HCT116 (cell line): ENCODE data around the gene ZFX. TPM values are rescaled to one million over a fixed set of nuclear protein-coding genes. Genes with fewer than 3 reads are reported as not detected.

Experiments
- ATAC-seq: fragments of 200-7000 bp; cut with Tn5 transposase; 2 replicates; pipeline ENCODE4 v1.9.1; 2020; ENCODE audit warnings: mild to moderate bottlenecking, moderate library complexity
- BruUV-seq: library from RNA; stranded (reverse); fragments of 400-500 nt; replicated peaks from 2 replicates; lab custom pipeline; 2021; lab: Mats Ljungman, UMichigan
- CTCF ChIA-PET: fragments of 300-600 bp; sonication (Branson Sonifier 250); formaldehyde crosslinking; loops from one replicate; lab custom pipeline; 2021; ENCODE audit warnings: antibody characterized with exemption; lab: Charles Lee
- POLR2A ChIA-PET: fragments of 300-600, 350-600 bp; sonication (Branson Sonifier 250); formaldehyde crosslinking; loops from one replicate; lab custom pipeline; 2021; ENCODE audit warnings: antibody characterized with exemption; lab: Charles Lee
- RAD21 ChIA-PET, 2 experiments: fragments of 300-600 bp; sonication (Branson Sonifier 250); formaldehyde crosslinking; loops; one replicate each; lab custom pipeline; 2023; ENCODE audit warnings: low total read pairs in 2 of 2; ENCODE audit not compliant: uncharacterized antibody in 2 of 2, unreplicated experiment in 2 of 2, low non-redundant PET in 1 of 2; lab: Charles Lee
- DNase-seq: peaks from one replicate; pipeline ENCODE4 v3.0.0-alpha.2; 2010; ENCODE audit warnings: low read depth, low spot score
- H2AFZ ChIP-seq: fragments of 200-600 bp; shearing (Covaris generic), sonication (generic); 2 replicates; pipeline ENCODE4 v1.6.1; 2017; ENCODE audit warnings: low read depth, mixed run types, mixed read lengths, antibody characterized with exemption, low read length; ENCODE audit not compliant: poor library complexity, severe bottlenecking
- H3K27ac ChIP-seq: 2 replicates; pipeline ENCODE4 v1.5.1; 2012; ENCODE audit warnings: low read depth, low read length
- H3K27me3 ChIP-seq: fragments of 200-600 bp; sonication (generic); 2 replicates; pipeline ENCODE4 v1.6.1; 2016; ENCODE audit warnings: mixed run types, low read length, mixed read lengths; ENCODE audit not compliant: insufficient read depth
- H3K36me3 ChIP-seq, 2 experiments: fragments of 200-500 bp in 1 of 2; fragments of 200-600 bp in 1 of 2; sonication (Bioruptor generic) in 1 of 2; sonication (generic) in 1 of 2; 2 replicates each; pipeline versions ENCODE4 v1.5.1 to v1.6.1; 2014 to 2016; ENCODE audit warnings: low read length in 2 of 2, inconsistent platforms in 1 of 2, mixed read lengths in 1 of 2, mixed run types in 1 of 2; ENCODE audit not compliant: insufficient read depth in 2 of 2, control insufficient read depth in 1 of 2
- H3K4me1 ChIP-seq, 2 experiments: fragments of 200-600 bp in 1 of 2; sonication (generic) in 1 of 2; 2 replicates each; pipeline versions ENCODE4 v1.5.1 to v1.6.1; 2012 to 2017; ENCODE audit warnings: low read length in 2 of 2, inconsistent platforms in 1 of 2, mild to moderate bottlenecking in 1 of 2, mixed read lengths in 1 of 2, mixed run types in 1 of 2, moderate library complexity in 1 of 2; ENCODE audit not compliant: insufficient read depth in 2 of 2, control insufficient read depth in 1 of 2
- H3K4me2 ChIP-seq: fragments of 200-600 bp; sonication (generic); 2 replicates; pipeline ENCODE4 v1.6.1; 2017; ENCODE audit warnings: mixed run types, low read length, mixed read lengths
- H3K4me3 ChIP-seq, 2 experiments: fragments of 200-600 bp in 1 of 2; sonication (generic) in 1 of 2; replicated peaks in 1 of 2; 2 replicates each; pipeline ENCODE4 v1.5.1; 2011 to 2016; ENCODE audit warnings: low read length in 2 of 2, control low read depth in 1 of 2, low read depth in 1 of 2, mild to moderate bottlenecking in 1 of 2, mixed read lengths in 1 of 2, mixed run types in 1 of 2
- H3K79me2 ChIP-seq: fragments of 200-600 bp; sonication (generic); 2 replicates; pipeline ENCODE4 v1.6.1; 2017; ENCODE audit warnings: mild to moderate bottlenecking, mixed run types, low read length, moderate library complexity, mixed read lengths; ENCODE audit not compliant: insufficient read depth
- H3K9ac ChIP-seq: fragments of 200-600 bp; sonication (generic); 2 replicates; pipeline ENCODE4 v1.6.1; 2016; ENCODE audit warnings: low read length, mixed read lengths
- H3K9me2 ChIP-seq: fragments of 200-600 bp; sonication (generic), shearing (Covaris generic); 2 replicates; pipeline ENCODE4 v1.6.1; 2017; ENCODE audit warnings: mixed run types, mild to moderate bottlenecking, moderate library complexity; ENCODE audit not compliant: insufficient read depth
- H3K9me3 ChIP-seq, 2 experiments: fragments of 200-500 bp in 1 of 2; fragments of 200-600 bp in 1 of 2; sonication (Bioruptor generic) in 1 of 2; sonication (generic) in 1 of 2; 2 replicates each; pipeline ENCODE4 v1.6.1; 2014 to 2017; ENCODE audit warnings: low read length in 2 of 2, mixed read lengths in 2 of 2, inconsistent platforms in 1 of 2, low read depth in 1 of 2, mild to moderate bottlenecking in 1 of 2, mixed run types in 1 of 2, moderate library complexity in 1 of 2; ENCODE audit not compliant: control insufficient read depth in 1 of 2, insufficient read depth in 1 of 2
- H4K20me1 ChIP-seq: fragments of 200-600 bp; sonication (generic), shearing (Covaris generic); 2 replicates; pipeline ENCODE4 v1.6.1; 2017; ENCODE audit warnings: mixed run types, mild to moderate bottlenecking, moderate library complexity; ENCODE audit not compliant: insufficient read depth
- CBX3 ChIP-seq: IDR thresholded peaks from 2 replicates; pipeline ENCODE4 v1.6.1; 2012; ENCODE audit warnings: low read depth
- CEBPB ChIP-seq: IDR thresholded peaks from 2 replicates; pipeline ENCODE4 v1.6.1; 2012; ENCODE audit warnings: low read depth
- ELF1 ChIP-seq: IDR thresholded peaks from 2 replicates; pipeline ENCODE4 v1.6.1; 2012; ENCODE audit warnings: low read depth, borderline replicate concordance
- EZH2phosphoT487 ChIP-seq: fragments of 200-600 bp; IDR thresholded peaks from 2 replicates; pipeline ENCODE4 v1.6.1; 2018; ENCODE audit warnings: antibody characterized with exemption, borderline replicate concordance
- JUND ChIP-seq: IDR thresholded peaks from 2 replicates; pipeline ENCODE4 v1.6.1; 2012
- POLR2AphosphoS5 ChIP-seq: IDR thresholded peaks from 2 replicates; pipeline ENCODE4 v1.6.1; 2011; ENCODE audit warnings: mild to moderate bottlenecking, low read depth, low read length, moderate library complexity
- RAD21 ChIP-seq: IDR thresholded peaks from 2 replicates; pipeline ENCODE4 v1.6.1; 2012; ENCODE audit warnings: low read depth, mild to moderate bottlenecking
- SIN3A ChIP-seq: IDR thresholded peaks from 2 replicates; pipeline ENCODE4 v1.6.1; 2012; ENCODE audit warnings: low read depth
- SP1 ChIP-seq: IDR thresholded peaks from 2 replicates; pipeline ENCODE4 v1.6.1; 2012; ENCODE audit warnings: low read depth
- TCF7L2 ChIP-seq: IDR thresholded peaks from 2 replicates; pipeline ENCODE4 v1.7.0; 2011; ENCODE audit warnings: borderline replicate concordance, inconsistent platforms; ENCODE audit not compliant: insufficient read depth, insufficient read length; ENCODE audit errors: extremely low read depth
- ZFX ChIP-seq: fragments of 450-650 bp; IDR thresholded peaks from 2 replicates; pipeline ENCODE4 v1.6.1; 2017
- ZNF274 ChIP-seq: fragments of 200-500 bp; sonication (Bioruptor generic); IDR thresholded peaks from 2 replicates; pipeline ENCODE4 v1.6.1; 2014; ENCODE audit warnings: mild to moderate bottlenecking, low read depth, low read length, inconsistent platforms
- intact Hi-C: fragments of 100-400 bp; cut with micrococcal nuclease; formaldehyde crosslinking; loops from 2 replicates; pipeline ENCODE4 v1.10.0; 2022
- total RNA-seq: library from RNA; stranded (reverse); gene quantifications from one replicate; pipeline ENCODE4 v1.2.1, GENCODE V29; 2021; ENCODE audit not compliant: unreplicated experiment
- TF ChIP-seq, protein P1 (sequence below): IDR thresholded peaks from 2 replicates; pipeline ENCODE4 v1.6.1; 2011; ENCODE audit warnings: mild to moderate bottlenecking, low read length, moderate library complexity; ENCODE audit not compliant: insufficient replicate concordance; ENCODE audit errors: extremely low read depth
- TF ChIP-seq, protein P2 (sequence below): IDR thresholded peaks from 2 replicates; pipeline ENCODE4 v1.6.1; 2012

Gene ZFX
- total RNA-seq, 1 experiment from 2014 or later: 28.1 TPM

DNA sequence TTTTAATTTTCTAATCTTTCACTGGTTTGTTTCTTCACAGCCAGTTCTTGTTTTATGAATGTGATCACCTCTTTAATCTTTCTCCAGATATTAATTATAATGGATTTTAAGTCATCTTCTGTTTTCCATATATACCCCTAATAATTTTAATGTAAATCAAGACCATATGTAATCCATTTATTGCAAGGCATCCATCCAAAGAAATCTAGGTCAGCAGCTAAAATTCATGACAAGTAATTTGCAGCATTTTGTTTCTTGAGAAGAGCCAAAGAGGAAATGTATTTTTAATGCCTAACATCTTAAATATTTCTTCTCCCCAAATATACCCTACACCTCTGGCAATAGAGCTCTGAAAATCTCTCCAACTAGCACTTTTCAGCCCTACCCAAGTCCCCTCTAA, 83.3 kb downstream of the ZFX start:
- ATAC-seq: no peak
- TF ChIP-seq CBX3 (no peak), SIN3A (no peak), EZH2phosphoT487 (no peak), JUND (no peak), CEBPB (no peak), RAD21 (no peak), POLR2AphosphoS5 (no peak), SP1 (no peak), ELF1 (no peak), ZFX (no peak), ZNF274 (no peak), TCF7L2 (no peak)
- TF ChIP-seq, protein P1, sequence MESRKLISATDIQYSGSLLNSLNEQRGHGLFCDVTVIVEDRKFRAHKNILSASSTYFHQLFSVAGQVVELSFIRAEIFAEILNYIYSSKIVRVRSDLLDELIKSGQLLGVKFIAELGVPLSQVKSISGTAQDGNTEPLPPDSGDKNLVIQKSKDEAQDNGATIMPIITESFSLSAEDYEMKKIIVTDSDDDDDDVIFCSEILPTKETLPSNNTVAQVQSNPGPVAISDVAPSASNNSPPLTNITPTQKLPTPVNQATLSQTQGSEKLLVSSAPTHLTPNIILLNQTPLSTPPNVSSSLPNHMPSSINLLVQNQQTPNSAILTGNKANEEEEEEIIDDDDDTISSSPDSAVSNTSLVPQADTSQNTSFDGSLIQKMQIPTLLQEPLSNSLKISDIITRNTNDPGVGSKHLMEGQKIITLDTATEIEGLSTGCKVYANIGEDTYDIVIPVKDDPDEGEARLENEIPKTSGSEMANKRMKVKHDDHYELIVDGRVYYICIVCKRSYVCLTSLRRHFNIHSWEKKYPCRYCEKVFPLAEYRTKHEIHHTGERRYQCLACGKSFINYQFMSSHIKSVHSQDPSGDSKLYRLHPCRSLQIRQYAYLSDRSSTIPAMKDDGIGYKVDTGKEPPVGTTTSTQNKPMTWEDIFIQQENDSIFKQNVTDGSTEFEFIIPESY: no peak
- TF ChIP-seq, protein P2, sequence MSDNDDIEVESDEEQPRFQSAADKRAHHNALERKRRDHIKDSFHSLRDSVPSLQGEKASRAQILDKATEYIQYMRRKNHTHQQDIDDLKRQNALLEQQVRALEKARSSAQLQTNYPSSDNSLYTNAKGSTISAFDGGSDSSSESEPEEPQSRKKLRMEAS: no peak
- TF ChIP-seq, all 23 proteins: peak for 0
- Histone ChIP-seq H4K20me1 (no peaks in the 10 kb centered on the region), H3K27me3 (no peaks in the 10 kb centered on the region), H3K9me2 (no peaks in the 10 kb centered on the region), H3K36me3 (no peaks in the 10 kb centered on the region), H3K4me1 (peaks cover 5 to 8% of the 10 kb centered on the region in 2 experiments; a peak in 2 of 4 replicates), H3K4me3 (no peak overlapping the region), H3K27ac (no peak overlapping the region), H3K9ac (no peak overlapping the region), H3K4me2 (no peak overlapping the region), H3K79me2 (no peaks in the 10 kb centered on the region), H3K9me3 (no peaks in the 10 kb centered on the region), H2AFZ (no peak overlapping the region)
- intact Hi-C loops: no loop called here
- DNase-seq: no peak
- BruUV-seq: no TSS peak
- ChIA-PET CTCF (no interaction called here), RAD21 (no interaction called here), POLR2A (no interaction called here)
